CD4-positive, alpha-beta T cell treated with Interleukin-6 at 100 ng/mL for 8 hours (primary cell): Measurements from ENCODE around the gene SCN9A.
"Not testable (repeated sequence)": the region's sequence is repeated elsewhere in the genome, so short reads cannot be mapped to it uniquely, and the experiment has no call there.

Experiments
- DNase-seq: peaks from one replicate; pipeline ENCODE4 v3.0.0-alpha.2; 2020; ENCODE audit warnings: mixed read lengths, low spot score

The SCN9A gene

DNA sequence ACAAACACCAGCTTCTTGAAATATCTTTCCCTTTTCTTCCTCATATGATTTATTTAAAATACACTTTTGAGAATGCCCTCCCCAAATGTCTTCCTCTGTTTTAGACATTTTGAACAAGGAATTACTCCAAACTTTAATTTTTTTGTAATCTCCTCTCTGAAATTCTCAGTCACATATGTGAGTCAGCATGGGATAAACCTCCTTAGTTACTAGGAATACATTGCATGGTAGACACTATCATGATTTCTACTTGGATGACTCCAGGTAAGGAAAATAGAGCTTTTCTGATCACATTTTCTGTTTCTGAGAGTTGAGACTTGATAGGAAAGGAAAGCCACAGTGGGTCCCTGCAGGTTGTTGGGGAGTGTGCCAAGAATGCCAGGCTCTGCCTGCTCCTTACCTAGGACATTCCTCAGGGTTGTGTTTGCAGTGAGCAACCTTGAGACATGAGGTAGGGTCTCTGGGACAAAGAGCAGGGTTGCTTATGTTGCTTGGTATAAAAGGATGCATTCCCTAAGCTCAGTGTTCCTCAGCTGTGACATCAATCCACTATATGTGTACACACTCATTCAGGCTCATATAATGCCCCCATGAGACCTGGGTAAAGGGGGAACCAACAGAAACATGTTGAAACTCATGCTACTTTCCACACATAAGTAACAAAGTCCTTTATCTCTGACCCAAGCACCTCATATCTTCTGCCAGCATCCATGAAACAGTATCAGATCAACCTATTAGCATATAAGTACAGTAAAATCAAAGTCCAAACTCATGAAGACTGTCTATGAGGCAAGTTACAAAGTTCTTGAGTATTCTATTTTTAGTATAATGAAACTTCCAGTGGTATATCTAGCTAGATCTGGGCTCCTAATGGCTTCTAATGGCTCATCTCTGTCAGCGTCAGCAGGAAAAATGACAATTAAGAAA is 135.1 kb downstream of the SCN9A start:
- DNase-seq: no peak

DNA sequence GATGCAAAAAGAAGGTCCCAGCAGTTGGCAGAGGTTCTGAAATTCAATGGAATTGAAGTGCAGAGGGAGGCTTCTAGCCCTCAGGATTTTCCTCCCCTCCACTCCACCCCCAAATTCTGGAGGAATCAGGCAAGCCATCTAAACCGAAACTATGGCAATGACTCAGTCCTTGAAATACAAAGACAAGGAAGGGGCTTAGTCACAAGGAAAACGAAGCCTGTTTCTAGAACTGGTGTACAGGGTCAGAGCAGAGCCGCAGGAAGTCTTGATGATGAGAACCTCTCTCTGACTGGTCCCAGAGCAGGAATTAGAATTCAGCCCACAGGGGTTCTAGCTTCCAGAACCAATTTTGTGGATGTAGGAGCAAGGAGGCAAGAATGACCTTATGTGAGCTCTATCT is 136.2 kb downstream of the SCN9A start:
- no peak for DNase-seq

DNA sequence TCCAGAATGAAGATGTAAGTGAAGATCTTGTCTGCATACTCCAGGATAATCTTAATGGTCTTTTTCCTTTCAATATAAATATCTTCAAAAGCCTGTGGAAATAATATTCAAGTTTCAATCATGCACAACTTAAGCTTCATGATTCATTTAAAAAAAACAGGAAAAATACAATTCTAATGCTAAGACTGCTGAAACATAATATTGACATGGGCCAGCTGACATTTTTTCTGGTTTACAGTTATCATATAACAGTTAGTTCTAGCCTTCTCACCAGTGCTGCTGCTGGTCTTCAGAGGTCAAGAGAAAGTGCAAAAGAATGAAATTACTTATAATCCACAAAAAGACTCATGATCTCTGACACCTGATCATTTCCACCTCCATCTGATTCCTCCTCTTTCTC is 137.6 kb downstream of the SCN9A start:
- no peak for DNase-seq

DNA sequence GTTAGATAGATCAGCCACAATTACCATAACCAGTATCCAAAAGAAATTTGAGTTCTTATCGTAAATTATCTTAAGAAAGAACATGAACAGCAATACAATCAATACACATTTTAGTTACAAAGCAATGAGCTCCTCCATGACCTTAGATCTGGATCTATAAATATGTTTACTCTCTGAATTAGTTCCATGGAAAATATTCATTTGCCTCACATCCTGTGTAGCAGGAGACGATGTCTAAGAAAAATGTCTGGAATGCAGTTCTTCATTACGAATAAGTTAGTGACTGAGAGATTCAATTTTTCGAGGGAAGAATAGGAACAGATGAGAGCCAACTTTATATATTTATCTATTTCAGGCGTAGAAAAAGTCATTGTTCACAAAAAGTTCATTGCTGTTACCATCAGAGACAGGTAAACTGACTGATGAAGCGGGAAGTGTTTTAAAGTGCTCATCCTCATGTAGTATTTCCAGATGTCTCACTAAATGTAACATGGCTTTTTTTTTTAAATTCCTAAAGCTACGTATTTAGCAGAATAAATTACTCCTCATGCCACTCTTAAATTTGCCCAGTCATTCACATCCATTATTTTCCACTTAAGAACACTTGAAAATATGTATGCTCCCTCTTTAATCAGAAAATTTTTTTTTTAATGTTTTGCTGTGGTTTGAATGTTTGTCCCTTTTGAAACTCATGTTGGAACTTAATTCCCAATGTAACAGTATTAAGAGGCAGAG is 141.5 kb downstream of the SCN9A start:
- no peak for DNase-seq

DNA sequence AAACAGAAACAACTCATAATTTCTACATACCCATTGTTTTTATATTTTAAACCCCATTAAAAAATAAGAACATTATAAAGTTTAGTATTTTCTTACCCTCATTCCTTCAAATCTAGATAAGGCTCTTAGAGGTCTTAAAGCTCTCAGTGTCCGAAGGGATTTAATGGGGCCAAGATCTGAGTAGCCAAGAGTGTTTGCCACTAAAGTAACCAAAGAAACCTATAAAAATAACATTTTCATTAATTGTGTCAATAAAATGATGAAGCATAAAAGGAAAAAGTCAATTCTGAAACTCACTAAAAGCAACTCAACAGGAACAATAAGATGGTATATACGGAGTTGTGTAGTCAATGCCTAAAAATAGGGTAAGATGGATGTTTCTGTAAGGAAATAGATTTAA is 142.5 kb downstream of the SCN9A start:
- DNase-seq: no peak

DNA sequence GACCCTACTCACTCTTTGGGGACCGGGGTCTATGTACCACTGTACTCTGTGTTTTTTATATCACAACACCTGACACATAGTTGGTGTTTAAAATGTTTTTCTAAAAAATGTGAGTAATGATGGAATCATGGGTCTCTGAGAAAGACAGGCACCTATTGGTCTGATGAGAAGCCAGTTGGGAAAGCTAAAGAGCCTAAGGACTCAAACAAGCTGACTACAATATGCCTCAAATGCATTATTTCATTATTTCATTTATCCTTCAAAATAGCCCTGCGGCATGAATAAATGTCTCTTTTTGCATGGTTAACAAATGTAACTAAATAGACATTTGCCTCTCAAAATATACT is 145.0 kb downstream of the SCN9A start:
- DNase-seq: no peak

DNA sequence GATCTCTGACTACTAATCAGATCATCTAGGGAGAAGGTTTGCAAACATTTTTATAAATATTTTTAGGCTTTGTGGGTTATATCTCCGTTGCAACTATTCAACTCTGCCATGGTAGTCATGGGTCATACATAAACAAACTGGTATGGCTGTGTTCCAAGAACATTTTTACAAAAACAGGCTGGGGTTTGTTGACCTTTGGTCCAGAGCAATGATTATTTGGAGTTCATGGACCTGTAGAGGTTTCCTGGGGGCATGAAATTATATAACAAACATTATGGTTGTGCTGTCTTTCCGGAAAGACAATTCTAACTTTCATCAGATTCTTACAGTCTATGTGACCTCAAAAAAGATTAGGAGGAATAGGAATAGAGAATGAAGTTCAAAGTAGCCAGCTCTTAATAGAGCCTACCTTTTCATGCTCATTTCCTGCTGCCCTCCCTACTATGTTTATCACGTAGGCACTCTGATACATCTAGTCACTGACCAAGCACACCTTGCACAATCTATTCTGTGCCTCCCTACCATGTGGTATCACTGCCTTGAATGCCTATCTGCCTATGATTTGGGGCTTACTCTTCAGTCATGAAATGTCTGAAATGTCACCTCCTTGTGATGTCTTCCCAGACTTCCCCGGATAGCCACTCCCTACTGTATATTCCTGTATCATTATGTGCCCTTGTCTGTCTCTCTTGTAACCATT is 145.6 kb downstream of the SCN9A start:
- no peak for DNase-seq

DNA sequence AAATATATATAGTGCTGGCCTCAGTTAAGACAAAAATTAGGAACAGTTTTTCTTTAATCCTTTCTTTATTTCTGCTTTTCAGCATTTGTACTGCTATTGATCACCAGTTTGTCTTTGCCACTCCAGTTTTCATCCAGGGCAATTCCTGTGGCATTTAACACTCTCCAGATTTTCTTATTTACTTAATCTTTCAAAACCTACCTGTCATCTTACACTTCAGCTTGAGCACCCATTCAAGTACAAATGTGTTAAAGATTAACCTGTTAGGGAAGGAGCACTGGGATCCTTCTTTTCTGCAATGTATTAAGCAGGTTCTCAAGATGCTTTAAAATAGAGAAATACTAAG is 146.1 kb downstream of the SCN9A start:
- no peak for DNase-seq

DNA sequence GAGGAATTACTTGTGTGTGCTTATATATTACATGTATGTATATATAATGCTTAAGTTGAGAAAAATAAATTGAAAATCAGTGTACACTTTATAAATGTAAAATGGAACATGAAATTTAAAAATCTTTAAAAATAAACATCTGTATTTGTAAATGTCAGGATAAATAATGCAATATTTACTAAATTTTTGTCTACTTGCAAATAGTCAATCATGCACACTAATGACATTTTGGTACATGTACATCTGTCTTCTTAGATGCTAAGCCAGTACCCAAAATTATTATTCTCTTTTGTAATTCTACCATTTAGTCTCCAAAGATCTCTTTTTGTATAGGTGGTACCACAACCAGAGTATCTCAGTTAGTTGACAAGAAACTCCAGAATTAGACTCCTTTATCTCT is 151.5 kb downstream of the SCN9A start:
- no peak for DNase-seq

DNA sequence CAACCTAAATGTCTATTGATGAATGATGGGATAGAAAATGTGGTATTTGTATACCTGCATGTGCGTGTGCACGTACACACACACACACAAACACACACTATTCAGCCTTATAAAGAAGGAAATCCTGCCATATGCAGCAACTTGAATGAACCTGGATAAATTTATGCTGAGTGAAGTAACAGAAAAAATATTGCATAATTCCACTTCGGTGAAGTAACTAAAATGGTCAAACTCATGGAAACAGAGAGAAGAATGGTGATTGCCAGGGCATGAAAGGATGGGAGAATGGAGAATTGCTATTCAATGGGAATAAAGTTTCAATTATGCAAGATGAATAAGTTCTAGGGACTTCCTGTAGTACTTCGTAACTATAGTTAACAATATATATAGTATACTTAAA is 152.4 kb downstream of the SCN9A start:
- DNase-seq: no peak

DNA sequence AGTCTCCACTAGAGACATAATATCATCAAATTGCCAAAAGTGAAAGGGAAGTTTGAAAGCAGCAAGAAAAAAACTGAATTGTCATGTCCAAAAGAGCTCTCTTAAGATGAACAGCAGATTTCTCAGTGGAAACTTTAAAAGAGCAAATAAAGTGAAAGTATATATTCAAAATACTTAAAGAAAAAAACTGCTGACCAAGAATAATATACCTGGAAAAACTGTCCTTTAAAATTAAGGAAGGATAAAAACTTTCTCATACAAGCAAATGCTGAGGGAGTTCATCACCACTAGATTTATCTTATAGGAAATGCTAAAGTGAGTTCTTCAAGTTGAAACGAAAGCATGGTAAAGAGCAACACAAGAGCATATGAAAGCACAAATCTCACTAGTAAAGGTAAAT is 164.7 kb downstream of the SCN9A start:
- DNase-seq: no peak

DNA sequence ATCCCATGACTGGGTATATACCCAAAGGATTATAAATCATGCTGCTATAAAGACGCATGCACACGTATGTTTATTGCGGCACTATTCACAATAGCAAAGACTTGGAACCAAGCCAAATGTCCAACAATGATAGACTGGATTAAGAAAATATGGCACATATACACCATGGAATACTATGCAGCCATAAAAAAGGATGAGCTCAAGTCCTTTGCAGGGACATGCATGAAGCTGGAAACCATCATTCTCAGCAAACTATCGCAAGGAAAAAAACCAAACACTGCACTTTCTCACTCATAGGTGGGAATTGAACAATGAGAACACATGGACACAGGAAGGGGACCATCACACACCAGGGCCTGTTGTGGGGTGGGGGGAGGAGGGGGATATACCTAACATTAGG is 165.8 kb downstream of the SCN9A start:
- not testable (repeated sequence) for DNase-seq

DNA sequence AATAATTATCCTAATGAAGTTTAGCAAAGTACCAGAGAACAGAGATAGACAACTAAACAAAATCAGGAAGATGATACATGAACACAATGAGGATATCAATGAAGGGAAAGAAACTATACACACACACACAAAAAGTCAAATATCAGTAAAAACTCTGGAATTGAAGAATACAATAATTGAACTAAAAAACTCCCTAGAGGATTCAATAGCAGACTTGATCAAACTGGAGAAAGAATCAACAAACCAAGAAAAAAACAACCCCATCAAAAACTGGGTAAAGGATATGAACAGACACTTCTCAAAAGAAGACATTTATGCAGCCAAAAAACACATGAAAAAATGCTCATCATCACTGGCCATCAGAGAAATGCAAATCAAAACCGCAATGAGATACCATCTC is 166.4 kb downstream of the SCN9A start:
- not testable (repeated sequence) for DNase-seq

DNA sequence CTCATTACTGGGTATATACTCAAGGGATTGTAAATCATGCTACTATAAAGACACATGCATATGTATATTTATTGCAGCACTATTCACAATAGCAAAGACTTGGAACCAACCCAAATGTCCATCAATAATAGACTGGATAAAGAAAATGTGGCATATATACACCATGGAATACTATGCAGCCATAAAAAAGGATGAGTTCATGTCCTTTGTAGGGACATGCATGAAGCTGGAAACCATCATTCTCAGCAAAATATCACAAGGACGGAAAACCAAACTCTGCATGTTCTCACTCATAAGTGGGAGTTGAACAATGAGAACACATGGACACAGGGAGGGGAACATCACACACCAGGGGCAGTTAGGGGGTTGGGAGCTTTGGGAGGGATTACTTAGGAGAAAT is 169.6 kb downstream of the SCN9A start:
- DNase-seq: not testable (repeated sequence)

DNA sequence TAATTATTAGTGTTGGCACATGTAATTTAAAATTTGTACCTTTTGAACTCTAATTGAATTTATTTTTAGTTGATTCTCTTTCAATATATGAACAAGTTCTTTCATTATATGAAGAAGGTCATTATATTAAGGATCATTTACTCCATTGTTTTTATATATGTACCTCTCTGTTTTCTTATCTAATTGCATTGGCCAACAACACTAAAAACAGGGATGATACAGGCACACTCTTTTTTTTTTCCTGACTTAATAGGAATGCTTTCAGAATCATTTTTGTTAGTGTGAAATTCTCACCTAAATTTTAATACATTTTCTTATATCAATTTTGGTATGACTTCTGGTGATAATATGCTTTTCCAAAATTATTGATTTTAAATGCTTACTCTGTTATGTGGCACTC is 173.0 kb downstream of the SCN9A start:
- no peak for DNase-seq

DNA sequence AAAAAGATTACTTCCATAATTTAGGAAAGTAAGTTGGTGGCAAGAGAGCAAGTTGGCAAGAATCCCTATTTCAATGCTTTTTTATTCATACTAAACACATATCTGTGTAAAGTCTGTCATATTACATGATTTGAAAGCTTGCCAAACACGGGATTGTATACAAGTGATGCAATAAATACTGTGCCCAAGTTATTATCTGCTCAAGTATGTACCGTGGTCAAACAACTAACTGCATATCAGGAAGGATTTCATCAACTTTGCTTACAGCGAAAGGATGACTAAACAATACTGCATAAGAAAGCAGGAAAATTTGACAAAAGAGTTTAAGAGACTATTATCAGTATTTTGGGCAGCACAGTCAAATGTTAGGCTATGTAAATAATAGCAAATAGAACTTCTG is 178.3 kb downstream of the SCN9A start:
- DNase-seq: no peak

DNA sequence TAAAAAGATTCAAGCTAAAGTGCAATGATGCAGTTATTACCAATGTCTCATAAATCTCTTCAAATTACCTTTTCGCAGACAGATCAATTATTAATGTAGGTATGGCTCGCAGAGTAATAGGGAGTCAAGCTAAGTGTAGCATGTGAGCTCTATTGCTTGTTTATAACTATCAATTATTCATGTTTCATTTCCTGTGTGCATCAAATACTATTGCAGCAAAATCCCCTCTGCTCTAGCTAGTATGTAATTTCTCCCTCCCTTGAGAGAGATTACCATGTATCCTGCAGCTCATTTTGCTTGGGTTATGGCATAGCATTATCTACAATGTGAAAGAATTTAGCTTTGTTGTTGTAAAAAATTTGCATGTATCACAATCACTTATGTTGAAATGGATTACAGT is 182.3 kb downstream of the SCN9A start:
- DNase-seq: no peak

DNA sequence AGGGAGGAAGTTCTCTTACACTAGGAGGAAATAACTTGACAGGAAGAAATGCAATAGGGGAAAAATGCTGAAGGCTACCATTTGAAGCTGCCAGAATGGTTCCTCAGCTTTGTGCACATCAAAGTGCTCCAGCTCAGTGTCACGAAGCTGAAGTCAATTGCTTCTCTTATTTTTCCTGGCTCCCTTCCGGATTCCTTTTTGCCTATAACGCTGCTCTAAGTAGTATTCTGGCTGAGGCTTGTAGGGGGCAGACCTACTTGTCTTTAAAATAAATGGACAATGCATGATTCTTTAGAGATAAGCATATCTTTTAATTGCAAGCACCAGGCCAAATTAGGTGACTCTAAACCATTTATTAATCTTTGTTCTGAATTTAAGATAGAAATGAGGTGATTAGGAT is 187.7 kb downstream of the SCN9A start:
- no peak for DNase-seq

DNA sequence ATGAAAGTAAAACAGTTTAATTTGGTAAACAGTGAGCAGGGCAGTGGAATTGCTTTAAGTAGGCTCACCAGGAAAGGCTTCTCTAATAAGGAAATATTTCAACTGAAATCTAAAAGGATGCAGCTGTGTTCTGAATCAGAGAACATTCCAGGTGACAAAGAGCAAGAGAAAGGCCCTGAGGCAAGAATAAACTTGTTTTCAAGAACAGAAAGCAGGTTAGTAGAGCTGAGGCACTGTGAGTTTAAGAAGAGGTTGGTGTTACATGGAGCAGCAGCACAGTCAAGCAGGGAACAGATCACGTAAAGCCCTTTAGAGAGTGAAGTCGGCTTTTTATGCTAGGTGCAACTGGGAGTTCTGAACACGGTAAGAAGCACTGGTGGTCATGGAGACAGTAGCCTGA is 191.0 kb downstream of the SCN9A start:
- DNase-seq: no peak

DNA sequence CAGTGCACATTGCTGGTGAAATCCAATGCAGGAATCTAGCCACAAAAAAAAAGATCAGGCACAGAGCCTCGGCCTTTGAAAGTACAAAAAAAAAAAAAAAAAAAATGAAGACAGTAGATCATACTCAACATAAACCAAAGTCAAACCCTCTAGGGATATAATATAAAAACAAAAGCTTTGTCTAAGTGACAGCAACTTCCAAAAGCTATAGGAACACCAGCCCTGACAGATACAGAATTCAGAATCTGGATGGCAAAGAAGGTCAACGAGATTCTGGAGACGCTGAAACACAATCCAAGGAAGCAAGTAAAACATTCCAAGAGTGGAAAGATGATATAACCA is 194.0 kb downstream of the SCN9A start:
- DNase-seq: no peak

DNA sequence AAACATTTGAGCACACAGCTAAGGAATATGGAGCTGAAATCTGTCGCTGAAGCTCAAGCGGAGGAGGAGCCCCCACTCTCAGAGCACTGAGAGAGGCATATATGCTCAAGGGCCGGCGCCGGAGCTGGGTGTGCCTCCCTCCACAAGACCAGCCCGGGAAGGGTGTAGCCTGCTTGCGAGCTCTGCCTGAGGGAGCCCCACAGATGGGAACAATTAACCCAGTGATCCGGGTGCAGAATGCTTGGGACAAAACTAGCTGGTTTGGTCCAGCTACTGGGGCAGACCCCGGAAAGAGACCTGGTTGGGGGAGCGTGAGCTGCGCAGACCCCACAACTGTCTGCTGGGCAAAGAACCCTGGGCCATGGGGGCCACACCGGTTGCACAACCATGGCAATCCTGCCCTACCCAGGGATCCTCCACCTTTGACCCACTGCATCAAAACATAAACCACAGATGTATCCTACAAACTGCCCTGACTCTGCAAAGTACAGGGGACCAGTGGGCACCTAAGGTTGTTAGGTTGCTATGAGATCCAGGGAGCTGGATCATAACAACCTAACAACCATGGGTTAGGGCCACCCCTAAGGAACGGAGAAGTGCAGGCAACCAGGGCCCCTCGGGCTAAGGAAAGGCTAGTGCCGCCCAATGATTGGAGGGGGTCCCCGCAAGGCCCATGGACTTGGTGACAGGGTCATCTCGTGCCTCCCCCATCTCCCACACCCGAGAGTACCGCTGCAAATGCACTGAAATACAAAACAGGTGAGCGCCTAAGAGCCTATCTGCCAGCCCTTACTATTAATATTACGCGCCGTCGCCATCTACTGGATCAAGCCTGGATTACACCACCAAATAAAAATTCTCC is 194.6 kb downstream of the SCN9A start:
- no peak for DNase-seq

DNA sequence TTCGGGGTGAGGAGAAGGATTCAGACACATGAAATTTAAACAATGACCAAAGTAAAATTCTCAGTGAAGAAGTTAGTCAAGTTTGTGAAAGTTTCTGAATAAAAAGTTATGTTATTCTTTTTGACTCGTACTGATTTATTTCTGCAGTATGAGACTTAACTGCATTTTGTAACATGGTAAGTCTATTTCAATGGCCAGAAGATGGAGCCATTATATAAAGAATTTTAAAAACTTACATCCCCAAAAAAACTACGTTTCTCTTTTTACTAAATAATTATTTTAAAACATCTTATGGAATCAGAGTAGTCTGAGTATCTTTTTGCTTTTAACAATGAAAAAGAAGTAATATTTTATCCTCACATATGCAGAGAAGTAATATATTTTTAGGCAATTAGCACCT is 196.5 kb downstream of the SCN9A start:
- no peak for DNase-seq
